ENCODE measurements around the gene CHST6. TPM values are rescaled to one million over a fixed set of nuclear protein-coding genes. Genes with fewer than 3 reads are reported as not detected.

Gene CHST6
- total and polyA plus RNA-seq, 10 of the 15 experiments (the other 5 are each of a cell fraction or from before 2014, with no cell fraction given): 0.14 to 2.5 (median 0.51) TPM

GRCh38 chr16:75494184-75494583 is 1.1 kb downstream of the CHST6 start:
- H3K4me2 ChIP-seq (ENCODE audit: control insufficient read depth, insufficient read depth): no peak overlapping the region

More at GRCh38 chr16:75494184-75494583, 1.1 kb downstream of the CHST6 start:
- POLR2A ChIA-PET: no interaction called here
- intact Hi-C loops (cut with micrococcal nuclease; ENCODE audit: unreplicated experiment): no loop called here
- H3K79me2 ChIP-seq (ENCODE audit: control insufficient read depth, insufficient read depth, low read length): no peaks in the 10 kb centered on the region
- ATAC-seq (no peak), DNase-seq (ENCODE audit: low read depth, low spot score) (no peak), FAIRE-seq (no peak)
- no peak overlapping the region for H2AFZ ChIP-seq (ENCODE audit: control insufficient read depth, low read depth, low read length)
- TF ChIP-seq NR2C1 (IDR thresholded peaks at IDR 0.05): no peak
- no peak for TF ChIP-seq POLR2AphosphoS5 (IDR thresholded peaks at IDR 0.05; ENCODE audit: low read length)
- TF ChIP-seq ATF3 (IDR thresholded peaks at IDR 0.05; ENCODE audit: borderline replicate concordance, extremely low read depth, low read depth, low read length): no peak
- TF ChIP-seq SKIL (IDR thresholded peaks at IDR 0.05; ENCODE audit: low read depth, poor library complexity, severe bottlenecking): no peak
- TF ChIP-seq ZNF384 (IDR thresholded peaks at IDR 0.05; ENCODE audit: borderline replicate concordance, low read depth, low read length): no peak
- no peak for TF ChIP-seq SMARCA5 (IDR thresholded peaks at IDR 0.05)
- no peak for TF ChIP-seq NFIC (IDR thresholded peaks at IDR 0.05; ENCODE audit: low read depth, low read length)
- no peak for TF ChIP-seq BACH1 (IDR thresholded peaks at IDR 0.05; ENCODE audit: borderline replicate concordance)
- no peak for TF ChIP-seq SRF (IDR thresholded peaks at IDR 0.05; ENCODE audit: low read depth in 2 of 2, low read length in 2 of 2)
- TF ChIP-seq PAX8 (IDR thresholded peaks at IDR 0.05): no peak
- no peak for TF ChIP-seq ASH2L (IDR thresholded peaks at IDR 0.05; ENCODE audit: borderline replicate concordance, low read depth)
- TF ChIP-seq HCFC1 (IDR thresholded peaks at IDR 0.05; ENCODE audit: low read length): no peak
- TF ChIP-seq BCL11A (IDR thresholded peaks at IDR 0.05; ENCODE audit: low read depth, low read length): no peak
- no peak for TF ChIP-seq ZBTB11 (CRISPR knock-in tag; IDR thresholded peaks at IDR 0.05)
- no peak for TF ChIP-seq MTA3 (IDR thresholded peaks at IDR 0.05; ENCODE audit: borderline replicate concordance, low read length)
- no peak for TF ChIP-seq ZBTB33 (IDR thresholded peaks at IDR 0.05)
- no peak for TF ChIP-seq RCOR1 (conservative IDR thresholded peaks at IDR 0.05; ENCODE audit: low read depth, low read length)
- no peak for TF ChIP-seq MYC (IDR thresholded peaks at IDR 0.05; ENCODE audit: insufficient read depth, insufficient read length, insufficient replicate concordance, low read length, severe bottlenecking)
- TF ChIP-seq IRF4 (IDR thresholded peaks at IDR 0.05; ENCODE audit: low read depth, low read length): no peak
- no peak overlapping the region for H3K9ac ChIP-seq (ENCODE audit: control insufficient read depth, insufficient read depth, low read length)
- SMC1A ChIA-PET (ENCODE audit: uncharacterized antibody, unreplicated experiment): no interaction called here
- no peak overlapping the region for H3K27ac ChIP-seq (ENCODE audit: control insufficient read depth, insufficient read depth)
- H3K36me3 ChIP-seq (ENCODE audit: control insufficient read depth in 2 of 2, insufficient read depth in 2 of 2, low read length in 1 of 2): no peaks in the 10 kb centered on the region
- RAD21 ChIA-PET (ENCODE audit: unreplicated experiment): interaction anchor here (2.4 kb wide), 1 partner anchor 22 kb away, joined by 5 read pairs; no protein-coding TSS in a partner anchor
- CTCF ChIA-PET: interaction anchor here (0.7 to 1.3 kb wide), 3 partner anchors 22 to 24 kb away, joined by 3 to 4 read pairs (median 4); no protein-coding TSS in a partner anchor
- H3K4me3 ChIP-seq: no peak overlapping the region
- no peaks in the 10 kb centered on the region for H3K9me3 ChIP-seq (replicated peaks; ENCODE audit: control insufficient read depth, insufficient read depth, low read length)
- WGBS (ENCODE audit: insufficient coverage, insufficient replicate concordance, low lambda C conversion rate, missing lambda C conversion rate): 96% methylated on average over 5 of the region's 5 CpGs
- in situ Hi-C loops (cut with MboI): no loop called here
- no TSS peak for BruUV-seq (replicated peaks)
- no peaks in the 10 kb centered on the region for H4K20me1 ChIP-seq (ENCODE audit: control insufficient read depth, insufficient read depth)
- no peaks in the 10 kb centered on the region; a peak in 1 of 4 replicates for H3K27me3 ChIP-seq (replicated peaks in 1 of 2; ENCODE audit: control insufficient read depth in 2 of 2, insufficient read depth in 2 of 2, low read length in 1 of 2)
- H3K4me1 ChIP-seq (ENCODE audit: control insufficient read depth, insufficient read depth, low read length): peaks cover 18% of the 10 kb centered on the region

Measured in GM12878 (cell line).